GM12874 (cell line): ENCODE measurements around the gene CNTNAP5.

ENCODE experiments used
- CTCF ChIP-seq: IDR thresholded peaks from 2 replicates; pipeline ENCODE4 v1.5.1; 2011; ENCODE audit warnings: low read depth, mild to moderate bottlenecking, control low read depth, low read length, moderate library complexity; ENCODE audit not compliant: insufficient read depth

The CNTNAP5 gene

GRCh38 chr2:124604940-124605339 lies 579.9 kb downstream of the CNTNAP5 start:
- no peak for TF ChIP-seq CTCF

GRCh38 chr2:124607679-124608078 lies 582.6 kb downstream of the CNTNAP5 start:
- no peak for TF ChIP-seq CTCF

DNA sequence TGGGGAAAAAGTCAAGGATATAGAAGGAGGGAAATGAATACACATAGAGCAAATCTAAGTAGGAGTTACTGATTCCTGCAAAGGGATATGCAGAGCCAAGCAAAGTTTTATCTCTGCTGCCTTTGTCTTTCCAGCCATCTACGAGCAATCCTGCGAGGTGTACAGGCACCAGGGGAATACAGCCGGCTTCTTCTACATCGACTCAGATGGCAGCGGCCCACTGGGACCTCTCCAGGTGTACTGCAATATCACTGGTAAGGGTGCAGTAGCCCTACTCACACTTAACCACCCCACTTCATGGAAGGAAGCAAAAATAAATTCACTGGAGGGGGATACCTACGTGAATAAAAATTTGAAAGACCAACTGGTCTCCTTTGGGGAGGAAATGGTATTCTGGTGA lies 584.6 kb downstream of the CNTNAP5 start:
- no peak for TF ChIP-seq CTCF

DNA sequence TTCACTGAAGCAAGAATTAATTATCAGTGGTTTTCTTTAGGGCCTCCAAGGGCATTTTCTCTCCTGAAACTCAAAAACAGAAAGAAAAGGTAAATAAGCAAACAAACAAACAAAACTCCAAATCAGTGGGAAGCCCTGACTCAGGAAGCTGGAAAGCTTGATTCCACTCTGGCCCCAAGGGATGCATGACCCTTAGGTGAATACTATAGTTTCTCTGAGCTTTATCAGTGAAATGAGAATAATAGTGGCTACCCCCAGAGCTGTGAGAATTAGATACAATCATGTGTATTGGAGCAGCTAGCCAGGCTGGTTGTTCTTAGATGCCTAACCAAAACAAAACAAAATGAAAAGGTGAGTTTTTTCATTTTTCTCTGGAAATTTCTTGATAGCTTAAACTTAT lies 585.1 kb downstream of the CNTNAP5 start:
- no peak for TF ChIP-seq CTCF

DNA sequence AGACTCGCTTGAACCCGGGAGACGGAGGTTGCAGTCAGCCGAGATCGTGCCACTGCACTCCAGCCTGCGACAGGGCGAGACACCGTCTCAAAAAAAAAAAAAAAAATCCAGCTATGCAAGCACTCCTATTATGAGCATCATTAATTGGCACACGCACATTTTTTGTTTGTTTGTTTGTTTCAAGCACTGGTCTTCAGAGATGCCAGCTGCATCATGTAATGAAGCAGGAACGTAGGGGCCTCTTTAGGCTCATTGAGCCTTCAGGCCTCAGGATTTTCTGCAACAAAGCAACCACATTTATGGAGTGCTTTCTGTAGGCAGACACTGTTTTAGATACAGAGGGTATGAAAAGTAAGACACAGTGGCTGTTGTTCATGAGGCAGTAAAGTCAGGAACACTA lies 585.8 kb downstream of the CNTNAP5 start:
- no peak for TF ChIP-seq CTCF

DNA sequence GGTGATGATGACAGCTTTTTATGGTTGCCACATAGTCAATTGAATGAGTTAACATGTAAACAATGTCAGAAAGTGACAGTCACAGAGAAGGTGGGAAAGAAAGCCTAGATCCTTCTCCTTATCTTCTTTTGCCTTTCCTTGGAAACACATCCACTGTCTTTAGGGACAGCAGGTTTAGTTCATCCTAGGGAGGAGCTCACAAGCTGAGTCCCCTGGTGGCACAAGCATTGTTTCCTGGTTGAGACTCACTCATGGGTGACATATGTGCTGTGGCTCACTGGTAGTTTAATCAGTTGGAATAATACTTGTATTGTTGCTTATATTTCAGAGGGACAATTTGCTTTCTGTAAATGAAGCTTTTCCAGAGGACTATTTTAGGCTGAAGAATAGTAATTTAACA lies 598.5 kb downstream of the CNTNAP5 start:
- no peak for TF ChIP-seq CTCF

DNA sequence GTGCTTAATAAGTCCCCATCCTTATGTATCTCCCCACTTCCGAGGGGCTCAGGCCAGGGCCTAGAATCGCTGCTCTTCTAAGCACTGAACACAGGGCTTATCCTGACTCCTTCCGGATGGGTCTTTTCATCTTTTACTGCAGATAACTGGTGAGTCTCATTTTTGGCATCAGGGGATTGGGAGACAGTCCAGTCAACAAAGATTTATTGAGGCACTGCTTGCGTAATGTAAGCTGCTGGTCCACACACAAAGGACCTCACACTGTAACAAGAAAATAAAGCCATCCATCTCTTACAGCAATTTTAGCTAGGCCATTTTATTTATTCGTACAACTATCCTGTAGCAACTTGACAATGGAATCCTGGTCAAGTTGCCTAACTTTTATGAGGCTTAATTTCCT lies 600.5 kb downstream of the CNTNAP5 start:
- no peak for TF ChIP-seq CTCF

GRCh38 chr2:124626993-124627392 lies 601.9 kb downstream of the CNTNAP5 start:
- no peak for TF ChIP-seq CTCF
